GM12892 (cell line): ENCODE data around the gene B3GALT5.

Experiments
- POLR2A ChIP-seq: IDR thresholded peaks from 2 replicates; pipeline ENCODE4 v1.6.1; 2011; ENCODE audit warnings: low read depth, low read length, control low read depth
- POLR2AphosphoS5 ChIP-seq: IDR thresholded peaks from 2 replicates; pipeline ENCODE4 v1.6.1; 2011; ENCODE audit warnings: low read depth, low read length, control low read depth

DNA sequence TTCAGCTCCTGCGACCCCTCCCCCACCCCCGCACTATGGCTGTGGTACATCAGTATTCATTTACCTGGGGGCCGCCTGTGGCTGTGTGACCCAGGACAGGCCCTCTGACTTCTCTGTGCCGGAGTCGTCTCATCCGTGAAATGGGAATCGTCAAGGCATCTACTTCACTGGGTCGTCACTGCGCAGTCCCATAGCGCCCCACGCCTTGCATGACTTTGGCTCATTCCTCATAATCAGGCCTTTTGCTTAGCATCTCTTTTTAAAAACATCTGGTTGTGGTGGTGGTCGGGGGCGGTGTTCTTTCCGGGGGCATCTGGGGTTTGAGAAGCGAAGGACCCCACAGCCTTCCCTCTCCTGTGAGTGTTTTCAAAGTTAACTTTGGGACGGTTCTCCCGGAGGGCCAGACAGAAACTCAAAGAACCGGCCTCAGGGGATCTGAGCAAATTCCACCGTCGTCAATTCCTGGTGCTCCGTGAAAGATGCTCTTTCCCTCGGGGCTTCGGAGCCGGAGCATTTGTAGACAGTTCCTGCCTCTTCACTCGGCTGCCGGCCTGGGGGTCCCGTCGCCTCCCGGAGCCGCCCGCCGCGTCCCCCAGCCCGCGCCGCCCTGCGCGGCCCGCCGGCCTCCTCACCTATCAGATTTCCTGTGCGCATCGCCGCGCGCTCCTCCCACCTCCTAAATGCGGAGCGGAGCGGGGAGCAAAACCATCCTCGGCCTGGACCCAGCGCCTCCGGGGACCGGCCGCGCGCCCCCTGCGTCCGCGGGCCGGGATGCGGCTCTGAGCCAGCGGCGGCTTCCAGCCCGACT, at the start of gene B3GALT5:
- no peak for TF ChIP-seq POLR2A
- TF ChIP-seq POLR2AphosphoS5, result no peak
